ENCODE results near the gene BTBD16. TPM values are rescaled to one million over a fixed set of nuclear protein-coding genes. Genes with fewer than 3 reads are reported as not detected.

Gene BTBD16
- total RNA-seq, 1 donor from 2014 or later, result 1.3 TPM

GRCh38 chr10:122269059-122269687 lies 1.9 kb upstream of the BTBD16 start:
- DNase-seq (ENCODE audit: low read depth), result no peak
- TF ChIP-seq CTCF (conservative IDR thresholded peaks at IDR 0.05; ENCODE audit: low read depth, low read length), result no peak
- no peak overlapping the region for H3K4me3 ChIP-seq (ENCODE audit: low read depth, low read length)

DNA sequence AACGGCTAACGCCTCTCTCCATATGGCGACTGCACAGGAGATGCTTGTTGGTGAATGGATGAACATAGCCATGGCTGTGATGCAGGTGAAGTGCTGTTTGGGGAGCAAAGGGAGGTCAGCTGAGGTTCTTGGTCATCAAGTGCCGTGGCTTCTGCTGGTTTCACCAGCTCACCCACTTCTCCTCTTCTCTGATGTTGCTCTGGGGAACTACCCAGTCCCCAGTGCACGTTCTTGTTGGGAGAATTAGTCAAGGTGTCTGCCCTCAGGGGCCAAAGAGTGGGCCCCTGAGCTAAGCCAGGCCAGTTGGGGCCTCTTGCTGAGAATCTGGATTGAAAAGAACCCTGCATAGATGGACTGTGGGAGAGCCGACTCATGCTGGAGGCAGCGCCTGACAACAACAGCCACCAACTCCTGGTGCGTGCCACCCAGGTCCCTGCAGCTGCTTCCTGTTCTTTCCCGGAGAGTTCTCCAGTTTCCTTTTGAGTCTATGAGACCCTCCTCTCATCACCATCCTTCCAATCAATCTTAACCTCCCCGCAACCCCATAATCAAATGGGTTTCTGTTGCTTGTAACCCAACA lies 3.0 kb downstream of the BTBD16 start:
- no peak for TF ChIP-seq CTCF (conservative IDR thresholded peaks at IDR 0.05; ENCODE audit: low read depth, low read length)

DNA sequence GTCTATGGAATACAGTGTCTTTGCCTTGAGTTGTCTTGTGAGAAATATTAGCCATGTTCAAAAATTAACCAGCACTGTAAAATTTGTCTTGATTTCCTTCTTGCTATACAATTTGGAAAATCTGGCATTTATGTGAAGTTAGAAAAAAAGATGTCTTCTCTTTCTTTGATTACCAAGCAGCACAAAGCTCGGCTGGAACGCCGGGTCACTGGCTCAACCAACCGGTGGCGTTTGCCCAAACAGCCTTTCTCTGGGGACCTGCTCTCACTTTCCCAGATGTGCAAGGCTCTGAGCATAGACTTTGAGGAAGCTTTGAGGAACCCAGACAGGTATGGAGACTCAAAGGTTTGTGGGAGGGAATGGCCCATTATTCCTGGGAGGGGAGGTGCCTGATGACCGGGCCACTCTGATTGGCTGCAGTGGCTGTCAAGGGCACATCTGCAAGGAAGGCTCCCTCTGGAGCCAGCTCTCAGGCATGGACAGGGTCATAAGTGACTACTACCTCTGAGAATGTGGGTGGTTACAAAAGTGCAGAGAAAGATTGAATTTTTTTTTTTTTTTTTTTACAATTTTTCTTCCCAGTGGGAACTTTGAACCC lies 5.6 kb downstream of the BTBD16 start:
- no peak for TF ChIP-seq CTCF (conservative IDR thresholded peaks at IDR 0.05; ENCODE audit: low read depth, low read length)
- no peak for DNase-seq (ENCODE audit: low read depth)
- no peak overlapping the region for H3K4me3 ChIP-seq (ENCODE audit: low read depth, low read length)

More for the DNA sequence above, 3.0 kb downstream of the BTBD16 start:
- DNase-seq (ENCODE audit: low read depth), result no peak
- no peak overlapping the region for H3K4me3 ChIP-seq (ENCODE audit: low read depth, low read length)

DNA sequence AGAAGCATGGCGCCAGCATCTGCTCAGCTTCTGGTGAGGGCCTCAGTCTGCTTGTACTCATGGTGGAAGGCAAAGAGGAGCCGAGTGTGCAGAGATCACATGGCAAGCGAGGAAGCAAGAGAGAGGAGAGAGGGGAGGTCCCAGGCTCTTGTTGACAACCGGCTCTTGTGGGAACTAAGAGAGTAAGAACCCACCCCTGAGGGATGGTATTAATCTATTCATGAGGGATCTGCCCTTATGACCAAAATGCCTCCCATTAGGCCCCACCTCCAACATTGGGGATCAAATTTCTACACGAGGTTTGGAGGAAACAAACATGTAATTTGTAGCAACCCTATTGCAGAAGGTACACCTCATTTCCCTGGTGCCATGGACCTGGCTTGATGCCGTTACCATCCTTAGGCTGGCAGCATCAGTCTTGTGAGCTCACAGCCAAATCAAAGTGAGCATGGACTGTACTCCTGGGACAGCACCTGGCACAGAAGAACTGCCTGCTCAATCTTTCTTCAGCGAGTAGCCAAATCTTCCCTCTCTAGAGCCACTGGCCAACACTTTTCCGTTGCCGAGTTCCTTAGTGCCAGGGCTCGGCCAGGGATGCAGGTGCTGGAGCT lies 6.5 kb downstream of the BTBD16 start:
- no peak for TF ChIP-seq CTCF (conservative IDR thresholded peaks at IDR 0.05; ENCODE audit: low read depth, low read length)
- H3K4me3 ChIP-seq (ENCODE audit: low read depth, low read length), result no peak overlapping the region
- no peak for DNase-seq (ENCODE audit: low read depth)

DNA sequence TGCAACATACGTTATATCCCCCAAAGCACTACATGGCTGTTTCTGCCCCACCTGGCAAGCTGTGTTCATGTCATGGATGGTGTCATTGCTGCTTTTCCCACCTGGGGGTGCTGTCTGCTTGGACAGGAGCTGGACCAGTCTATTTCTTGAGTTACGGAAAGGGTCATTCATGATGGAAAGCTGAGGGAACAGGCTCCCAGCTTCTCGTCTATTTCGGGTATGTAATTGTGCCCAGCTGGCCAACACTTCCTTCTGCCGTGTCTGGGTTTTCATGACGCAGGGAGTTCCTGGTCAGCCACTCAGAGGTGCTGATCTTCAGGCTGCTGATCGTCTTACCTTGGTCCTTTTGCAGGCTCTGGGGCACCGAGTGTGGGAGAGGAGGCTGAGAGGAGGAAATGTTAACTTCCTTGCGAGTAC lies 8.6 kb downstream of the BTBD16 start:
- H3K4me3 ChIP-seq (ENCODE audit: low read depth, low read length), result no peak overlapping the region
- peak; percentile 97 for TF ChIP-seq CTCF (conservative IDR thresholded peaks at IDR 0.05; ENCODE audit: low read depth, low read length)
- no peak for DNase-seq (ENCODE audit: low read depth)

DNA sequence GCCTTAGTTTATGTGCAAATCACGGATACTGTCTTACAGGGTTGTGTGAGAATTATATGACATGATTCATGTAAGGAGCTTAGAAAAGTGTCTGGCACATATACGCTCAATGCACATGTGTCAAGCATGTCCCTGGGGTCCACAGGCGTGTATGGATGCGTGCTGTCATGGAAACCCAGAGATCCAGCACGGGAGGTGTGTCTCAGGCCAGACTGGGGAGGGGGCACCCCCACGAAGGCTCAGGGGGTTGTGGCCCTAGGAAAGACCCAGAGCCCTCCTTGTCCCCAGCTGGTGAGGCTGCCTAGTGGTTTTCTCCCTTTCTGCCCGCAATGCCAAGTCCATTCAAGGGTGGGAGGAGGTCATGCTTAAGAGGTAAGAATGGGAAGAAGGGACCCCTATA lies 9.1 kb downstream of the BTBD16 start:
- no peak for DNase-seq (ENCODE audit: low read depth)
- no peak for TF ChIP-seq CTCF (conservative IDR thresholded peaks at IDR 0.05; ENCODE audit: low read depth, low read length)
- H3K4me3 ChIP-seq (ENCODE audit: low read depth, low read length), result no peak overlapping the region
